Measurements from ENCODE around the gene TTC36. TPM values are rescaled to one million over a fixed set of nuclear protein-coding genes. Genes with fewer than 3 reads are reported as not detected.
A peak's percentile ranks its signal among the peaks of the same experiment; 100 is the strongest.

The TTC36 gene
- total RNA-seq, 1 experiment from 2014 or later = 2.7 TPM

- Histone ChIP-seq H4K20me1 (ENCODE audit: low read length) (no peaks in the 10 kb centered on the region), H3K9me3 (ENCODE audit: low read length) (no peaks in the 10 kb centered on the region), H3K79me2 (ENCODE audit: low read length) (no peaks in the 10 kb centered on the region), H3K9ac (ENCODE audit: low read length) (no peak overlapping the region), H3K36me3 (ENCODE audit: low read depth, low read length) (peaks cover 77% of the 10 kb centered on the region), H3K4me3 (ENCODE audit: low read length) (no peak overlapping the region), H3K9me2 (replicated peaks; ENCODE audit: low read length) (no peaks in the 10 kb centered on the region), H3K4me1 (ENCODE audit: insufficient read depth, low read length) (peaks cover 8% of the 10 kb centered on the region; the same call in 1 of the 2 replicates), H3F3A (ENCODE audit: low read length, unreplicated experiment) (no peaks in the 10 kb centered on the region), H3K27me3 (ENCODE audit: low read length) (no peaks in the 10 kb centered on the region), H2AFZ (ENCODE audit: low read length) (no peak overlapping the region), H3K4me2 (ENCODE audit: low read length) (no peak overlapping the region), H3K27ac (ENCODE audit: low read length) (no peak overlapping the region)
- TF ChIP-seq EZH2 (IDR thresholded peaks at IDR 0.05; ENCODE audit: low read length, unreplicated experiment) = no peak
- TF ChIP-seq CTCF (conservative IDR thresholded peaks at IDR 0.05; ENCODE audit: low read depth, low read length) = no peak
- no peak for TF ChIP-seq EZH2phosphoT487 (IDR thresholded peaks at IDR 0.05; ENCODE audit: borderline replicate concordance, low read length)
- POLR2A ChIA-PET (ENCODE audit: unreplicated experiment) = no interaction called here
- CTCF ChIA-PET = no interaction called here
- peak; percentile 65 for DNase-seq
- intact Hi-C loops (cut with micrococcal nuclease) = no loop called here
- ATAC-seq = peak; percentile 57
- no TSS peak for BruUV-seq (replicated peaks)
Measured at GRCh38 chr11:118497831-118498230, 29.4 kb upstream of the TTC36 start.

- Histone ChIP-seq H3K4me2 (ENCODE audit: low read length) (no peak overlapping the region), H3K4me3 (ENCODE audit: low read length) (no peak overlapping the region), H3K79me2 (ENCODE audit: low read length) (no peaks in the 10 kb centered on the region), H3K9me3 (ENCODE audit: low read length) (no peaks in the 10 kb centered on the region), H3K4me1 (ENCODE audit: insufficient read depth, low read length) (no peaks in the 10 kb centered on the region), H3K9ac (ENCODE audit: low read length) (no peak overlapping the region), H3F3A (ENCODE audit: low read length, unreplicated experiment) (no peaks in the 10 kb centered on the region), H4K20me1 (ENCODE audit: low read length) (no peaks in the 10 kb centered on the region), H3K27ac (ENCODE audit: low read length) (no peak overlapping the region), H2AFZ (ENCODE audit: low read length) (no peak overlapping the region), H3K9me2 (replicated peaks; ENCODE audit: low read length) (no peaks in the 10 kb centered on the region), H3K27me3 (ENCODE audit: low read length) (no peaks in the 10 kb centered on the region), H3K36me3 (ENCODE audit: low read depth, low read length) (peaks cover 82% of the 10 kb centered on the region)
- CTCF ChIA-PET = no interaction called here
- no TSS peak for BruUV-seq (replicated peaks)
- DNase-seq (no peak), ATAC-seq (no peak)
- TF ChIP-seq EZH2phosphoT487 (IDR thresholded peaks at IDR 0.05; ENCODE audit: borderline replicate concordance, low read length) (no peak), CTCF (conservative IDR thresholded peaks at IDR 0.05; ENCODE audit: low read depth, low read length) (no peak), EZH2 (IDR thresholded peaks at IDR 0.05; ENCODE audit: low read length, unreplicated experiment) (no peak)
- POLR2A ChIA-PET (ENCODE audit: unreplicated experiment) = no interaction called here
- intact Hi-C loops (cut with micrococcal nuclease) = no loop called here
Measured at GRCh38 chr11:118503216-118503615, 24.1 kb upstream of the TTC36 start.

- Histone ChIP-seq H3K79me2 (ENCODE audit: low read length) (no peaks in the 10 kb centered on the region), H3K4me2 (ENCODE audit: low read length) (no peak overlapping the region), H3F3A (ENCODE audit: low read length, unreplicated experiment) (no peaks in the 10 kb centered on the region), H3K36me3 (ENCODE audit: low read depth, low read length) (peaks cover 73% of the 10 kb centered on the region), H4K20me1 (ENCODE audit: low read length) (no peaks in the 10 kb centered on the region), H2AFZ (ENCODE audit: low read length) (no peak overlapping the region), H3K9ac (ENCODE audit: low read length) (no peak overlapping the region), H3K27ac (ENCODE audit: low read length) (no peak overlapping the region), H3K4me3 (ENCODE audit: low read length) (no peak overlapping the region), H3K27me3 (ENCODE audit: low read length) (no peaks in the 10 kb centered on the region), H3K9me2 (replicated peaks; ENCODE audit: low read length) (no peaks in the 10 kb centered on the region), H3K9me3 (ENCODE audit: low read length) (no peaks in the 10 kb centered on the region), H3K4me1 (ENCODE audit: insufficient read depth, low read length) (no peaks in the 10 kb centered on the region)
- DNase-seq = no peak
- no peak for ATAC-seq
- POLR2A ChIA-PET (ENCODE audit: unreplicated experiment) = no interaction called here
- intact Hi-C loops (cut with micrococcal nuclease) = no loop called here
- no peak for TF ChIP-seq EZH2 (IDR thresholded peaks at IDR 0.05; ENCODE audit: low read length, unreplicated experiment)
- no peak for TF ChIP-seq EZH2phosphoT487 (IDR thresholded peaks at IDR 0.05; ENCODE audit: borderline replicate concordance, low read length)
- TF ChIP-seq CTCF (conservative IDR thresholded peaks at IDR 0.05; ENCODE audit: low read depth, low read length) = no peak
- BruUV-seq (replicated peaks) = no TSS peak
- CTCF ChIA-PET = interaction anchor here (0.7 kb wide), 1 partner anchor 124 kb away, joined by 3 read pairs; no protein-coding TSS in a partner anchor
Measured at GRCh38 chr11:118511601-118512000, 15.7 kb upstream of the TTC36 start.
